ENCODE data around the gene NR2E3. TPM values are rescaled to one million over a fixed set of nuclear protein-coding genes. Genes with fewer than 3 reads are reported as not detected.

Gene NR2E3
- total RNA-seq, result not detected
- long read RNA-seq, result 0 reads

GRCh38 chr15:71810256-71811035 lies at the start of gene NR2E3:
Gene NR2E3 (plus strand): TSS chr15:71810554. CDS start chr15:71810744, 190 bp downstream.
- intact Hi-C loops (cut with DNase I), result no loop called here
- no peak for DNase-seq (ENCODE audit: low spot score)

- DNase-seq (ENCODE audit: low spot score), result no peak
- intact Hi-C loops (cut with DNase I), result no loop called here
Measured at GRCh38 chr15:71760852-71761251, 49.5 kb upstream of the NR2E3 start.

- intact Hi-C loops (cut with DNase I), result no loop called here
- no peak for DNase-seq (ENCODE audit: low spot score)
Measured at GRCh38 chr15:71761649-71762048, 48.7 kb upstream of the NR2E3 start.

- intact Hi-C loops (cut with DNase I), result no loop called here
- DNase-seq (ENCODE audit: low spot score), result no peak
Measured at GRCh38 chr15:71768184-71768583, 42.2 kb upstream of the NR2E3 start.

GRCh38 chr15:71773206-71773859 lies 37.0 kb upstream of the NR2E3 start:
- intact Hi-C loops (cut with DNase I), result no loop called here
- DNase-seq (ENCODE audit: low spot score), result no peak

- DNase-seq (ENCODE audit: low spot score), result no peak
- intact Hi-C loops (cut with DNase I), result no loop called here
Measured at GRCh38 chr15:71775856-71776255, 34.5 kb upstream of the NR2E3 start.

GRCh38 chr15:71776304-71776703 lies 34.0 kb upstream of the NR2E3 start:
- intact Hi-C loops (cut with DNase I), result no loop called here
- no peak for DNase-seq (ENCODE audit: low spot score)

- DNase-seq (ENCODE audit: low spot score), result no peak
Measured at GRCh38 chr15:71777216-71777943, 33.0 kb upstream of the NR2E3 start.

GRCh38 chr15:71779073-71779797 lies 31.1 kb upstream of the NR2E3 start:
- intact Hi-C loops (cut with DNase I), result no loop called here
- no peak for DNase-seq (ENCODE audit: low spot score)

More at GRCh38 chr15:71777216-71777943, 33.0 kb upstream of the NR2E3 start:
- intact Hi-C loops (cut with DNase I), result no loop called here

- intact Hi-C loops (cut with DNase I), result no loop called here
- DNase-seq (ENCODE audit: low spot score), result no peak
Measured at GRCh38 chr15:71780115-71780976, 30.0 kb upstream of the NR2E3 start.

GRCh38 chr15:71781179-71781964 lies 29.0 kb upstream of the NR2E3 start:
- intact Hi-C loops (cut with DNase I), result no loop called here
- DNase-seq (ENCODE audit: low spot score), result no peak

- no peak for DNase-seq (ENCODE audit: low spot score)
- intact Hi-C loops (cut with DNase I), result no loop called here
Measured at GRCh38 chr15:71781965-71782265, 28.4 kb upstream of the NR2E3 start.

- DNase-seq (ENCODE audit: low spot score), result no peak
- intact Hi-C loops (cut with DNase I), result no loop called here
Measured at GRCh38 chr15:71782422-71783165, 27.8 kb upstream of the NR2E3 start.

GRCh38 chr15:71784719-71785118 lies 25.6 kb upstream of the NR2E3 start:
- intact Hi-C loops (cut with DNase I), result no loop called here

GRCh38 chr15:71785996-71786395 lies 24.4 kb upstream of the NR2E3 start:
- intact Hi-C loops (cut with DNase I), result no loop called here
- no peak for DNase-seq (ENCODE audit: low spot score)

More at GRCh38 chr15:71784719-71785118, 25.6 kb upstream of the NR2E3 start:
- no peak for DNase-seq (ENCODE audit: low spot score)

- intact Hi-C loops (cut with DNase I), result no loop called here
- DNase-seq (ENCODE audit: low spot score), result no peak
Measured at GRCh38 chr15:71786673-71787072, 23.7 kb upstream of the NR2E3 start.

Data from cardiac septum (tissue), 1 donor.